ENCODE results near the gene TRIAP1.

TRIAP1 gene

DNA sequence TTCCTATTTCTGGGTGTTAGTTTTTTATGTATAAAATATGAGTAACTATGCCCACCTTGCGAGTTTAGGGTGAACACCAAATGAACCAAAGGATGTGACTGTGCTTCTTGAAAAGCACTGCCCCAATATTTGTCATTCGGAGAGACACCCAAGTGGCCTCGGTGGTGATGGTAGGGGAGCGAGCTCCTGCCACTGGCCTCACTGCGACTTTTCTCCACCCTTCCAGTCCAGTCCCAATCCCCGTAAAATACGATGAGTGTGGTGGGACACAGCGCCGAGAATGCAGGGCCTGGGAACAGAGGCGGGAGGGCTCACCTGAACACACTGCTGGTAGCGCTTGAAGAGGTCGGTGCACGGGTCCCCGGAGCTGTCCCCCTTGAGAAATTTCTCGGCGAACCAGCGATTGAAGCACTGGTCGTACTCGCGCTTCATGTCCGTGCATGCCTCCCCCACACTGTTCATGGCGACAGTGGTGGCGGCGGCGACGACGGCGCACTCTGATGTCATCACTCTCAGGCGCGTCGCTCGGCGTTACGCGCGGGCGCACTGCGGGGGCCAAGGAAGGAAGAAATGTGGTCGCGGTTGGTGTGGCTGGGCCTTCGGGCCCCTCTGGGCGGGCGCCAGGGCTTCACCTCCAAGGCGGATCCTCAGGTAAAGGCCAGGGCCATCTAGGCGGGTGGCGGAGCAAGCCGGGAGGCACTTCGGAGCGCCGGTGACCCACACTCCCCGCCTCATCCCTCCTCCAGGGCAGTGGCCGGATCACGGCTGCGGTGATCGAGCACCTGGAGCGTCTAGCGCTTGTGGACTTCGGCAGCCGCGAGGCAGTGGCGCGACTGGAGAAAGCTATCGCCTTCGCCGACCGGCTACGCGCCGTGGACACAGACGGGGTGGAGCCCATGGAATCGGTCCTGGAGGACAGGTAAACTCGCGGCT lies at the start of gene TRIAP1, which contains the start of gene GATC:
TSS of gene TRIAP1 (minus strand) at position 474 of the 933 bp plus-strand sequence. CDS start at position 462, 12 bp downstream.
TSS of gene GATC (plus strand) at position 534 of the 933 bp plus-strand sequence. CDS start at position 571, 37 bp downstream.
- DNase-seq = peak; percentile 7 to 89 (median 73)

DNA sequence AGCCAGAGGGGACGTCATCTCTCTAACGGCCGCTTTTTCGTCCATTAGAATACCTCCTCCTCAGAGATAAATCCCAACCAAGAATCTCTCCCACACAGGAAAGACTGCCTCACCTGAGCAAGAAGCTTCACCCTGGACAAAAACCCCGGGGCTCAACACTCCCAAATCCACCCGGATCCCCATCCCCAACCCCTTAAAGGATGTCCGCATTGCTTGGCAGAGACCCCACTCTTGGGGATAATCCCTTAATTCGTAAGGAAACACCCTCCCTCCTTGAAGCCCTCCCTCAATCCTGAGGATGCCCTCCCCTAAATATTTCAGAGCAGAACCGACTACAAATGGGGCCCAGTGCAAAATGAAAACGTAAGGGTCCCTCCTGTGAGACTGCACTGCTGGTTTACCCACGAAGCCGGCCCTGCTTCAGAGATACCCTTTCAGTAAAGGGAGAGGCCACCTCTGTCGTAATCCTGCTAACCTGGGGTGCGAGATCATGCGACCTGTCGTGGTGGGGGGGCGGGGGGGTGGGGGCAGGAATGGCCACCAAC lies 49.1 kb upstream of the TRIAP1 start:
- no peak for DNase-seq

- peak in 19 of 56 donors; percentile 11 to 72 (median 24) for DNase-seq
These were observed 44.8 kb upstream of the TRIAP1 start for GRCh38 chr12:120490833-120491512.

GRCh38 chr12:120490325-120490724 lies 44.1 kb upstream of the TRIAP1 start:
- DNase-seq = no peak

DNA sequence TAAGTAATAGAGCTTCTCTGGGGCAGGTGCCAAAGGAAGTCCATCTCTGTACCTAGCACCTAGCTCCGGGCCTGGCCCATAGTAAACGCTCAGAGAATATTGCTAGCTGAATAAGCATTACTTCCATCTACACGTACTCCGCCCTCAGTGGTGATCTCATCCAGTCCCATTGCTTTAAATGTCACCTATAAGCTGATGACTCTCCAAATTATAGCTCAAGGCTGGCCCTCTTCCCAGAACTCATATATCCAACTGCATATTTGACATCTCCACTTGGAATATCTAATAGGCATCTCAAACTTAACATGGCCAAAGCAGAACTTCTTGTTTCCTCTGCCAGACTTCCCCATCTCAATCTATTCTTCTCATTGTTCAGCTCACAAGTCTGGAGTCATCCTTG lies 42.8 kb upstream of the TRIAP1 start:
- DNase-seq = no peak

- peak in 16 of 56 donors; percentile 9 to 52 (median 26) for DNase-seq
These were observed 42.0 kb upstream of the TRIAP1 start for GRCh38 chr12:120488057-120488640.

- DNase-seq = peak in 1 of 56 donors; percentile 41
These were observed 41.4 kb upstream of the TRIAP1 start for GRCh38 chr12:120487552-120487951.

DNA sequence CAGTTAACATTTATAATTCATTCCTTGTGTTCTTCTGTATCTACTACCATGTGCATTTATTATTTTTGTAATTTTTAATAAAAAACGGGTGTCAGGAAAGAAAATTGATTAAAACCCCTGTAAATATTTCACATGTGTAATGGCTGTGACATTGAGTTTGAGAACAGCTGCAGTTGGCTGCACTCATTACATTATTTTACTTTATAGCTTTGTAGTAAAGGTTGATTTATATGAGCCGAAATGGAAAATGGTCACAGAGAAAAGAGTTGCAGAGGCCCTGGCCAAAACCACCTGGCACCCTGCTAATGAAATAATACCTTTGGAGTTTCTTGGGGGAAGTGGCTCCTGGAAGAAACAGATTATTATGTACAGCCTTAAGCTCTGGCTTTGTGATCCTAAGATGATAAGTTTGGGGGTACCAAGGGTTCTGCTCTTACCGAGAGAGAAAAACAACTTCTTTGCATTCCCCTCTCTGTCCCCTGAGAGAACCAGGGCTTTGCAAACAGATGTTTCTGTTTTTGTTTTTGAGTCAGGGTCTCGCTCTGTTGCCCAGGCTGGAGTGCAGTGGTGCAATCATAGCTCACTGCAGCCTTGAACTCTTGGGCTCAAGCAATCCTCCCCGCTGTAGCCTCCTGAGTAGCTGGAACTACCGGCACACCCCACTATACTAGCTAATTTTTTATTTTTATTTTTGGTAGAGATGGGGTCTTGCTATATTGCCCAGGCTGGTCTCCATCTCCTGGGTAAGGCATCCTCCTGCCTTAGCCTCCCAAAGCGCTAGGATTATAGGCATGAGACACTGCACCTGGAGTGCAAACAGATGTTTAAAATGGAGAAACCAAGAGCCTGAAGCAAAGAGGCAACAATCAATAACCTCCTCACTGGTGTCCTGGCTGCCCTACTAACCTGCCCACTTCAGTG lies 40.0 kb upstream of the TRIAP1 start:
- DNase-seq = no peak

GRCh38 chr12:120483621-120484020 lies 37.4 kb upstream of the TRIAP1 start:
- no peak for DNase-seq

- no peak for DNase-seq
These were observed 35.0 kb upstream of the TRIAP1 start for GRCh38 chr12:120481022-120481767.

- DNase-seq = no peak
These were observed 34.0 kb upstream of the TRIAP1 start for GRCh38 chr12:120480211-120480610.

DNA sequence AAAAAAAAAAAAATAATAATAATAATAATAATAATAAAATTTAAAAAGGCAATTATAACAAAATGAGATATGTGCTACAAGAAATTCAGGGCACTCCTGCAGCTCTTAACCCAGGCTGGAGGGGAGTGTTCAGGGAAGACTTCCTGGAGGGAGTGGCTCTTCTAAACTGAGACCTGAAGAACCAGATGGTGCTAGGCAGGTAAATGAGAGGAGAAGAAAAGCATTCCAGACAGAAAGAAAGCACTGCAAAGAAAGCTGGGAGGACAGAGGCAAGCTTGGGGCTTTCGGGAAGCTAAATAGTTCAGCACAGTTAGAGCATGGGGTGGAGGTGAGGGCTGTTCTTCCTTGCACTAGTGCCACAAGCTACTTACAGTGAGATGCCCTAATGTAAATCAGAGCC lies 33.3 kb upstream of the TRIAP1 start:
- DNase-seq = no peak

DNA sequence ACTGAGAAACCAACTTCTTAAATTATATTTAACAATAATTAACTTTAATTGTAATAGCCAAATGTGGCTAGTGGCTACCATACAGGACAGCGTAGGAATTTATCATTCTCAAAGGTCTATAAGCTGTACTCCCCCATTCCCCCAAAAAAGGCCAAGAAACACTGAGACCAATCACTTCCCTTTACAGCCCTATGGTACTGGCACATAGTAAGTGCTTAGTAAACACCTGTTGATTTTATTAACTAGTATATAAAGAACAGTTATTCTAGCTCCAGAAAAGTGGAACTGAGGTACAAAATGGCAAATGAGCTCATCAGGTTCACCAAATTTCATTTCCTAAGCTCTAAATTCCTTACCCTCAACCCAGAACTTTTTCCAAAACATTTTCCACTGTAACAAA lies 29.5 kb upstream of the TRIAP1 start:
- DNase-seq = no peak

GRCh38 chr12:120474616-120474960 lies 28.4 kb upstream of the TRIAP1 start:
- peak in 9 of 56 donors; percentile 5 to 22 (median 13) for DNase-seq

- no peak for DNase-seq
These were observed 27.8 kb upstream of the TRIAP1 start for GRCh38 chr12:120473807-120474615.

DNA sequence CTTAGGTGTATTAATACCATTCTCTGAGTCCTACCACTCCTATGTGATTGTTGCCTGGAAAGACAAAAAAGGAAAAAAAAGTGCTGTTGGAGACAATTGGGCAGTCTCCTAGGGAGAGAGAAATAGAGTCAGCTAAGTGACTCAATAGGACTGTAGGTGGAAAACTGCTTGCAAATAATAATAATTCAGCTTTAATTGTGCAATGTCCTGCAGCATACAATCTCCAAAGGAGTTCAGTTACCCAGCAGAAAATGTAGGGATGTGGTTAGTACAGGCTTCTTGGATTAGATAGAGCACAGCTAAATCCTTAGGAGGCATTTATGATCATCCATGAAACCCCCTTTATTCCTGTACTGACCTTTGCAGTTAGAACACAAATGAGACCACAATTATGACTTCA lies 26.3 kb upstream of the TRIAP1 start:
- no peak for DNase-seq

DNA sequence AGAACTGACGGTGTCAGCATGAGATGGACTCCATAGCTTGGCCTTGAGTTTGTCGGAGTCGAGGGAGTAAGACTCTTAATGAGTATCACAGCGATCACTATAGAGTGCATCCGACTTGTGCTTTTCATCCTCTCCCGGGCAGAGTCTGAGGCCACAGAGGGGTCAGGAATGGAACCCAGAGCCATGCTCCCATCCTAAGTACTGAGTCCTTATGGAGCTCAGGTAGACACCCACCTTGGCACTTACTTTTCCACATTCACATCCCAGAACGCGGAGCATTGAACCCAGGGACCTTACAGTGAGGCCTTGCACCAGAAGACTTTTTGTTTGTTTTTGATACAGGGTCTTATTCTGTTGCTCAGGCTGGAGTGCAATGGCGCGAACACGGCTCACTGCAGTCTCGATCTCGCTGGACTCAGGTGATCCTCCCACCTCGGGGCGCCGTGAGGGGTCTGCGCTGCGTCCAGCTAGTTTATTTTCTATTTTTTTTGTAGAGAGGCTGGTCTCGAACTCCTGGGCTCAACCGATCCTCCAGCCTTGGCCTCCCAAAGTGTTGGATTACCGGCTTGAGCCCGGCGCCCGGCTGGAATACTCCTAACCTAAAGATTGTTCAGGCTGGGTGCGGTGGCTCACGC lies 24.1 kb upstream of the TRIAP1 start:
- DNase-seq = no peak

DNA sequence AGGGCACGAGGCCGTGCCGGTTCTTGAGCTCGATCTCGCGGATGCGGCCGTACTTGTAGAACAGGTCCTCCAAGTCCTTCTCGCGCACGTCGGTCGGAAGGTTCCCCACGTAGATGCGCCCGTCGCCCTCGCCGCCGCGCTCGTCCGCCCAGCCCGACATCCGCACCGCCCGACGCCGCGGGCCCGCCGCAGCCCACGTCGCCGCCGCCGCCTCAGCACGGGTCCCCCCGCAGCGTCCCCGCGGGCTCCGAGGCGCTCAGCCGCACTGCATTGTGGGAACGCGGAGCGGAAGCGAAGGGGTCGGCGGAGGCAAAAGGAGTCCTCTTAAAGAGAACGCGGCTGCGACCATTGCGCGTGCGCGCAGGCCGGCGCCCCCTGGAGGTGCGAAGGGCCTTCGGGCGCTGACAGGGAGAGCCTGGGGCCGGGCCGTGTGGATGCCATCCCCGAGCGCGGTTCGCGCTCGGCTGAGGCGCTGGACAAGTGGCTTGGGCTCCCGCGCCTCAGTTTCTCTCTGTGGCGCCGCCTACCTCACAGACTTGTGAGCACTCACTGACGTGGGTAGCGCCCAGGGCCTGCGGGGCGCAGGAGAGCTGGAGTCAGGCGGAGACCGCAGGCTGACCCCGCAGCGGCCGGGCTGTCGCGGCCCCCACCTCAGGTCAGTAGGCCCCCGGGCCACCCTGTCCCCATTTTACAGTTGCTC lies 23.4 kb upstream of the TRIAP1 start, which contains the start of gene SRSF9:
TSS of gene SRSF9 (minus strand) at position 299 of the 700 bp plus-strand sequence. CDS start at position 160, 139 bp downstream.
- DNase-seq = peak; percentile 47 to 96 (median 90)
